Thyroid gland (tissue), 4 donors: Measurements from ENCODE around the gene MDM2.
"Not testable (repeated sequence)": the region's sequence is repeated elsewhere in the genome, so short reads cannot be mapped to it uniquely, and the experiment has no call there.

Source experiments
- POLR2A ChIP-seq, 2 donors: fragments of 450-650 bp; IDR thresholded peaks; one replicate each; pipeline ENCODE4 v1.6.1; 2017; ENCODE audit warnings: antibody characterized with exemption in 2 of 2, mild to moderate bottlenecking in 2 of 2, moderate library complexity in 1 of 2
- TF ChIP-seq, protein P1 (sequence below), 6 experiments: fragments of 200-600 bp in 3 of 6; fragments of 450-650 bp in 3 of 6; sonication (generic) in 3 of 6; IDR thresholded peaks; one replicate each; pipeline ENCODE4 v1.5.1; 2016 to 2019; ENCODE audit warnings: antibody characterized with exemption in 6 of 6, mild to moderate bottlenecking in 2 of 6, inconsistent platforms in 1 of 6, moderate library complexity in 1 of 6

DNA sequence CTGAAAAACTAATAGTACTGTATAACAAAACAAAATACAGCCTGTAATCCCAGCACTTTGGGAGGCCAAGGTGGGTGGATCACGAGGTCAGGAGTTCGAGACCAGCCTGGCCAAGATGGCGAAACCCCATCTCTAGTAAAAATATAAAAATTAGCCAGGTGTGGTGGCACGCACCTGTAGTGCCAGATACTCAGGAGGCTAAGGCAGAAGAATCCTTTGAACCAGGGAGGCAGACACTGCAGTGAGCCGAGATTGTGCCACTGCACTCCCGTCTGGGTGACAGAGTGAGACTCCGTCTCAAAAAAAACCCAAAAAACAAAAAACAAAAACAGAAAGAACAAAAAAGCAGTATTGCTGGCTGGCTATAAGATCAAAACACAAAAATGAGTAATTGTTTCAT, 6.9 kb upstream of the MDM2 start:
- TF ChIP-seq, protein P1, sequence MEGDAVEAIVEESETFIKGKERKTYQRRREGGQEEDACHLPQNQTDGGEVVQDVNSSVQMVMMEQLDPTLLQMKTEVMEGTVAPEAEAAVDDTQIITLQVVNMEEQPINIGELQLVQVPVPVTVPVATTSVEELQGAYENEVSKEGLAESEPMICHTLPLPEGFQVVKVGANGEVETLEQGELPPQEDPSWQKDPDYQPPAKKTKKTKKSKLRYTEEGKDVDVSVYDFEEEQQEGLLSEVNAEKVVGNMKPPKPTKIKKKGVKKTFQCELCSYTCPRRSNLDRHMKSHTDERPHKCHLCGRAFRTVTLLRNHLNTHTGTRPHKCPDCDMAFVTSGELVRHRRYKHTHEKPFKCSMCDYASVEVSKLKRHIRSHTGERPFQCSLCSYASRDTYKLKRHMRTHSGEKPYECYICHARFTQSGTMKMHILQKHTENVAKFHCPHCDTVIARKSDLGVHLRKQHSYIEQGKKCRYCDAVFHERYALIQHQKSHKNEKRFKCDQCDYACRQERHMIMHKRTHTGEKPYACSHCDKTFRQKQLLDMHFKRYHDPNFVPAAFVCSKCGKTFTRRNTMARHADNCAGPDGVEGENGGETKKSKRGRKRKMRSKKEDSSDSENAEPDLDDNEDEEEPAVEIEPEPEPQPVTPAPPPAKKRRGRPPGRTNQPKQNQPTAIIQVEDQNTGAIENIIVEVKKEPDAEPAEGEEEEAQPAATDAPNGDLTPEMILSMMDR (IDR thresholded peaks at IDR 0.05): not testable (repeated sequence)
- TF ChIP-seq POLR2A (IDR thresholded peaks at IDR 0.05): not testable (repeated sequence)
